GM21515 (cell line): ENCODE results near the gene OR5H2.

Source experiments
- ATAC-seq: cut with Tn5 transposase; IDR thresholded peaks from one replicate; pipeline ENCODE4 v1.9.1; 2021; ENCODE audit not compliant: unreplicated experiment

Gene OR5H2

DNA sequence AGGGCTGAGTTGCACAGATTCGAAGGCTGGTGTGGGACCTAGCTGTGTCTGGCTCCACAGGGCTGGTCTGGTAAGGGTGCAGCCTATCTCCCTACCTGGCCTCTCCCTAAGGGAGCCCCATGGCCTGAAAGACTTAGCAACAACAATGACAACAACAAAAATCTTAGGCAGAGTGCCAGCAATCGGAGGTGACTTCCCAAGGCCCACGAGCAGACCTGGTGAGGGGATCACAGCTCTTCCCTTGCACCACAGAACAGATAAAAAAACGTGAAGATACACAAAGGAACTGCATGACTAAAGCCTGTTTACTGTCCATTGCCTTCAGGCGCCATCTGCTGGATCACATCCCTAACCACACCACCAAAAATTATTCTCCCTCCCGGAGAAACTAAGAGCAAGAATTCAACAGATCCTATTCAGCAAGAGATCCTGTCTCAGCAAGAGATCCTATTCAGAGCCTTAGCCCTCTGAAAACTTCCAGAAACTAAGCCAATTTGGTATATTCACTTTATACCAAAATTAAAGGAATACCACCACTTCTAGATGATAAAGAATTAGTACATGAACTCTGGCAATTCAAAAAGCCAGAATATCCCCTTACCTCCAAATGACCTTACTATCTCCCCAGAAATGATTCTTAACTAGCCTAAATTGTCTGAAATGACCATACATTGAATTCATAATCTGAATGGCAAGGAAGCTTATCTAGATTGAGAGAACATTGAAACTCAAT is 47.3 kb downstream of the OR5H2 start:
- ATAC-seq, result peak; percentile 74

GRCh38 chr3:98331329-98331728 is 49.0 kb downstream of the OR5H2 start:
- ATAC-seq, result no peak
